HG02870 (cell line): Measurements from ENCODE around the gene NCBP2.

Experiments
- ATAC-seq: cut with Tn5 transposase; IDR thresholded peaks from one replicate; pipeline ENCODE4 v1.9.1; 2021; ENCODE audit warnings: mild to moderate bottlenecking, moderate library complexity; ENCODE audit not compliant: unreplicated experiment

The NCBP2 gene

GRCh38 chr3:196886144-196886543 is 56.2 kb downstream of the NCBP2 start:
- ATAC-seq: no peak
